ENCODE data around the gene ARHGAP26.

DNA sequence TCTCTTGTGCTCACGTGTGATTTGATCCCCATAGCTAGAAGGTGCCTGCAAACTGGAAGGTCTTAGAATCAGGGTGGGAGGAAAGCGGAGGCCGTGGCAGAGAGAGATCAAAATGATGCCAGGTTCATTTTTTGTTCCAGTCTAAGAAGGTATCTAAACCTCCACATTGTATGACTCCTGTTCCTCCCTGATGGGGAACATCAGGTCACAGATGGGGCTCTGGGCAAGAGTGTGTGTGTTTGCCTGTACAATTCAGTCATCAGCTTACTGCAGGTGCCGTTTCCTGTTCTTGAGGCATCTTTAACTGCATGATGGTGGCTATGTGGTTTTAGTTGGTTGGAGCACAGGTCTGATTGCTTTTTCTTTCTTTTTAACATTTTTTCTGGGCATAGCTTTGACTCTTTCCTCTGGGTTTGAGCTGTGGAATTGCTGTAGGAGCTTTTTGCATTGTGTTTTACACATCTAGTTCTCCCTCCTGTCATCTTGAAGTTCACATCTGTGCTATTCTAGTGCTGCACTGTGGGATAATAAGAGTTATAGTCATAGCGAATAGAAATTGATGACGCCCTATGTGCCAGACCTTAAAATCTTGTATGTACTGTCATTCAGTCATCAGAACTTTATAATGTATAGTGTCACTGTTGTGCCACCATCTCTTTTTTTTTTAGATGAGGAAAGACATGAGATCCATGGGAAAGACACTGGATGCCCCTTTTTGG, 30.8 kb downstream of the ARHGAP26 start:
- no peak for TF ChIP-seq CTCF (conservative IDR thresholded peaks at IDR 0.05; ENCODE audit: low read depth, low read length)
- no peak for TF ChIP-seq SMC3 (IDR thresholded peaks at IDR 0.05; ENCODE audit: low read depth, low read length)
- no peak for TF ChIP-seq POLR2A (IDR thresholded peaks at IDR 0.05; ENCODE audit: low read depth, low read length)
